T-helper 1 cell (primary cell): ENCODE measurements around the gene PDLIM7.

ENCODE experiments used
- DNase-seq, 5 donors: peaks; one replicate each; pipeline ENCODE4 v3.0.0-alpha.2; 2012 to 2020

The PDLIM7 gene

GRCh38 chr5:177443144-177443983 lies 54.0 kb downstream of the PDLIM7 start:
- no peak for DNase-seq

- DNase-seq: no peak
Observed at GRCh38 chr5:177442066-177442826, 55.2 kb downstream of the PDLIM7 start.

GRCh38 chr5:177440990-177441780 lies 56.2 kb downstream of the PDLIM7 start:
- DNase-seq: no peak

- DNase-seq: peak in 3 of 5 donors; percentile 40 to 54 (median 49)
Observed at GRCh38 chr5:177440211-177440989, 57.0 kb downstream of the PDLIM7 start.

GRCh38 chr5:177439518-177440053 lies 57.8 kb downstream of the PDLIM7 start:
- no peak for DNase-seq

GRCh38 chr5:177438468-177438867 lies 58.9 kb downstream of the PDLIM7 start:
- no peak for DNase-seq

- no peak for DNase-seq
Observed at GRCh38 chr5:177437623-177438022, 59.8 kb downstream of the PDLIM7 start.

GRCh38 chr5:177435847-177436536 lies 61.4 kb downstream of the PDLIM7 start:
- DNase-seq: no peak

- DNase-seq: no peak
Observed at GRCh38 chr5:177434942-177435738, 62.3 kb downstream of the PDLIM7 start.

- DNase-seq: peak in 2 of 5 donors; percentile 37 to 75
Observed at GRCh38 chr5:177434437-177434836, 63.0 kb downstream of the PDLIM7 start.

GRCh38 chr5:177433658-177434217 lies 63.7 kb downstream of the PDLIM7 start:
- no peak for DNase-seq
